Fibroblast of lung (primary cell): ENCODE data around the gene SLC22A1. TPM values are rescaled to one million over a fixed set of nuclear protein-coding genes. Genes with fewer than 3 reads are reported as not detected.

Experiments
- DNase-seq, 2 donors: peaks; one replicate each; pipeline versions ENCODE4 v3.0.0 to v3.0.0-alpha.2; 2010; ENCODE audit warnings: low read depth in 2 of 2
- H2AFZ ChIP-seq: 2 replicates; pipeline ENCODE4 v1.5.1; 2012; ENCODE audit warnings: low read length, control low read depth, inconsistent platforms
- H3K27ac ChIP-seq: 2 replicates; pipeline ENCODE4 v1.5.1; 2011; ENCODE audit warnings: low read length, control low read depth; ENCODE audit not compliant: insufficient read depth
- H3K27me3 ChIP-seq: 2 replicates; pipeline ENCODE4 v1.5.1; 2011; ENCODE audit warnings: mild to moderate bottlenecking, low read length; ENCODE audit not compliant: control insufficient read depth, insufficient read depth
- H3K36me3 ChIP-seq: 2 replicates; pipeline ENCODE4 v1.5.1; 2011; ENCODE audit warnings: low read length; ENCODE audit not compliant: control insufficient read depth, insufficient read depth
- H3K4me1 ChIP-seq: 2 replicates; pipeline ENCODE4 v1.5.1; 2011; ENCODE audit warnings: low read length; ENCODE audit not compliant: control insufficient read depth, insufficient read depth; ENCODE audit errors: extremely low read depth
- H3K4me2 ChIP-seq: 2 replicates; pipeline ENCODE4 v1.5.1; 2011; ENCODE audit warnings: low read length, control low read depth; ENCODE audit not compliant: insufficient read depth; ENCODE audit errors: extremely low read depth
- H3K4me3 ChIP-seq, 4 experiments: fragments of 200-600 bp in 1 of 4; sonication (generic) in 1 of 4; replicated peaks in 1 of 4; 2 replicates each; pipeline ENCODE4 v1.5.1; 2011 to 2016; ENCODE audit warnings: low read length in 4 of 4, low read depth in 3 of 4, mild to moderate bottlenecking in 3 of 4, control low read depth in 2 of 4, inconsistent platforms in 1 of 4, mixed read lengths in 1 of 4; ENCODE audit not compliant: insufficient read depth in 1 of 4; ENCODE audit errors: control extremely low read depth in 1 of 4
- H3K79me2 ChIP-seq: 2 replicates; pipeline ENCODE4 v1.5.1; 2012; ENCODE audit warnings: mild to moderate bottlenecking, low read length, inconsistent platforms; ENCODE audit not compliant: control insufficient read depth, insufficient read depth
- H3K9ac ChIP-seq: 2 replicates; pipeline ENCODE4 v1.5.1; 2011; ENCODE audit warnings: mild to moderate bottlenecking, low read length, control low read depth; ENCODE audit not compliant: insufficient read depth
- H3K9me3 ChIP-seq: 2 replicates; pipeline ENCODE4 v1.5.1; 2012; ENCODE audit warnings: low read depth, low read length; ENCODE audit not compliant: control insufficient read depth, insufficient read depth
- H4K20me1 ChIP-seq: 2 replicates; pipeline ENCODE4 v1.5.1; 2011; ENCODE audit warnings: low read length; ENCODE audit not compliant: control insufficient read depth, insufficient read depth; ENCODE audit errors: extremely low read depth
- EZH2 ChIP-seq: IDR thresholded peaks from 2 replicates; pipeline ENCODE4 v1.5.1; 2012; ENCODE audit warnings: low read length, control low read depth, mild to moderate bottlenecking; ENCODE audit errors: missing control alignments
- polyA plus RNA-seq, 2 donors: library from polyadenylated mRNA; depleted of rRNA in 1 of 2; stranded (reverse) in 1 of 2; unstranded in 1 of 2; fragments of >200 nt; gene quantifications; 2 replicates each; pipeline ENCODE4 v1.2.1, GENCODE V29; 2011 to 2012; ENCODE audit warnings: missing spikeins in 1 of 2
- total RNA-seq: library from RNA; depleted of rRNA; stranded (reverse); fragments of >200 nt; gene quantifications from 2 replicates; pipeline ENCODE4 v1.2.1, GENCODE V29; 2014
- TF ChIP-seq, protein P1 (sequence below), 2 donors: IDR thresholded peaks in 1 of 2; conservative IDR thresholded peaks in 1 of 2; 1 replicate in 1 of 2; 2 replicates in 1 of 2; pipeline ENCODE4 v1.5.1; 2011 to 2012; ENCODE audit warnings: low read length in 2 of 2, control low read depth in 1 of 2, inconsistent platforms in 1 of 2, low read depth in 1 of 2, mild to moderate bottlenecking in 1 of 2

Gene SLC22A1
- total and polyA plus RNA-seq, 2 donors (not counting 1 experiment from before 2014, with no cell fraction given) = 0.06 to 0.50 TPM

DNA sequence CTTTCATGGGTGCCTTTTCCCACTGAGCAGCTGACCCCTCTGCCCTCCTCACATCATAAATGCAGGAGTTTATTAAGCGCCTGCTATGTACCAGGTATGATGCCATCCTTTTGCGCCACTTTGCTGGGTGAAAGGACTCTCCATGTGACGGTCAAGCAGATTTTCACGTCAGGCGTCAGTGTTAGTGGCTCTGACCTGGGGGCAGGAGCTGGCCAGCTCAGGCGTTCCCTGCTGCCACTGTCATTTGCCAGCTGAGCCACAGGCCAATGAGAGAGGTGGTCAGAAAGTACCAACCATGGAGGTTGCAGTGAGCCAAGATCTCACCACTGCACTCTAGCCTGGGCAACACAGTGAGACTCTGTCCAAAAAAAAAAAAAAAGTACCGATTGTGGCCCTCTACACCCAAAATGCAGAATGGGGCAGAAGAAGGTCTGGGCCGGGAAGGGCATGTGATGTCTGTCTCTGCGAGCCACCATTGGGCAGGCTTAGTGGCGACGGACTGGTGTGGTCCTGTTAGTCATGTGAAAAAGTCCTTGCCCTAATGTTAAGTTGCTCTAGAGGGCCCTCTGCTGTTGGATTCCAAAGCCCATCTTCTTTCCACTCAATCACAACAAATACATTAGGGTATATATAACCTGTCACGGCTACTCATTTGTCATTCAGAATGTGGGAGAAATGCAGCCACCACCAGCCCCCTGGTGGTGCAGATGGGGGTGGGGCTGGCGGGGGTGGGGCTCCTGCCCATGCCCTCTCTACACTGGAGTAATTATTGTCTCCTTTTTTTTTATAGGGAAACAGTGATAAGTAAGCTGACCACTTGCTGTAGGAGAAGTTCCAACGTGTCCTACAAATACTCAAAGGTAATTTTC lies 18.4 kb upstream of the SLC22A1 start:
- H3K4me2 ChIP-seq = no peak overlapping the region
- peak; percentile 8 to 21 for DNase-seq
- H3K9ac ChIP-seq = no peak overlapping the region
- H3K4me1 ChIP-seq = no peaks in the 10 kb centered on the region
- no peak overlapping the region for H3K27ac ChIP-seq
- peaks cover 24% of the 10 kb centered on the region for H3K36me3 ChIP-seq
- no peaks in the 10 kb centered on the region for H3K27me3 ChIP-seq
- no peaks in the 10 kb centered on the region for H3K79me2 ChIP-seq
- H4K20me1 ChIP-seq = no peaks in the 10 kb centered on the region
- H2AFZ ChIP-seq = no peak overlapping the region
- H3K4me3 ChIP-seq = no peak overlapping the region
- no peak for TF ChIP-seq EZH2
- TF ChIP-seq, protein P1, sequence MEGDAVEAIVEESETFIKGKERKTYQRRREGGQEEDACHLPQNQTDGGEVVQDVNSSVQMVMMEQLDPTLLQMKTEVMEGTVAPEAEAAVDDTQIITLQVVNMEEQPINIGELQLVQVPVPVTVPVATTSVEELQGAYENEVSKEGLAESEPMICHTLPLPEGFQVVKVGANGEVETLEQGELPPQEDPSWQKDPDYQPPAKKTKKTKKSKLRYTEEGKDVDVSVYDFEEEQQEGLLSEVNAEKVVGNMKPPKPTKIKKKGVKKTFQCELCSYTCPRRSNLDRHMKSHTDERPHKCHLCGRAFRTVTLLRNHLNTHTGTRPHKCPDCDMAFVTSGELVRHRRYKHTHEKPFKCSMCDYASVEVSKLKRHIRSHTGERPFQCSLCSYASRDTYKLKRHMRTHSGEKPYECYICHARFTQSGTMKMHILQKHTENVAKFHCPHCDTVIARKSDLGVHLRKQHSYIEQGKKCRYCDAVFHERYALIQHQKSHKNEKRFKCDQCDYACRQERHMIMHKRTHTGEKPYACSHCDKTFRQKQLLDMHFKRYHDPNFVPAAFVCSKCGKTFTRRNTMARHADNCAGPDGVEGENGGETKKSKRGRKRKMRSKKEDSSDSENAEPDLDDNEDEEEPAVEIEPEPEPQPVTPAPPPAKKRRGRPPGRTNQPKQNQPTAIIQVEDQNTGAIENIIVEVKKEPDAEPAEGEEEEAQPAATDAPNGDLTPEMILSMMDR (conservative IDR thresholded peaks at IDR 0.05 in 1 of 2, IDR thresholded peaks at IDR 0.05 in 1 of 2; ENCODE audit: low read depth in 1 of 2, low read length in 2 of 2) = peak; percentile 26 to 44
- no peaks in the 10 kb centered on the region for H3K9me3 ChIP-seq

DNA sequence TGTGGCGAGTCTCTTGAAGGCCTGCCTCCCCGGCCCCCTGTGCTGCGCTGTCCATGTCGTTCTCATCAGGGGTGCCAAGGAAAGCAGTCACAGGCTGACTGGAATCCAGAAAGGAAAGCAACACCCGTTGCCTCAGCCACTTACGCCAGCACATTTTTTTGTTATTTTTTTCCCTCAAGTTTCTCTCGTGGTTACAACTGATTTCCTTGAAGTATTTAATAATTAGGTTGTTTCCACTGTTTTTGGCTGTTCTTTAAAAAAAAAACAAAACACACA lies 17.9 kb upstream of the SLC22A1 start:
- no peak overlapping the region for H3K27ac ChIP-seq
- H4K20me1 ChIP-seq = no peaks in the 10 kb centered on the region
- TF ChIP-seq, protein P1 (conservative IDR thresholded peaks at IDR 0.05 in 1 of 2, IDR thresholded peaks at IDR 0.05 in 1 of 2; ENCODE audit: low read depth in 1 of 2, low read length in 2 of 2) = no peak
- TF ChIP-seq EZH2 = no peak
- no peak overlapping the region for H2AFZ ChIP-seq
- no peaks in the 10 kb centered on the region for H3K27me3 ChIP-seq
- H3K9ac ChIP-seq = no peak overlapping the region
- H3K4me2 ChIP-seq = no peak overlapping the region
- no peaks in the 10 kb centered on the region for H3K9me3 ChIP-seq
- peaks cover 25% of the 10 kb centered on the region for H3K36me3 ChIP-seq
- no peak overlapping the region for H3K4me3 ChIP-seq
- no peaks in the 10 kb centered on the region for H3K4me1 ChIP-seq
- no peaks in the 10 kb centered on the region for H3K79me2 ChIP-seq
- DNase-seq = no peak

DNA sequence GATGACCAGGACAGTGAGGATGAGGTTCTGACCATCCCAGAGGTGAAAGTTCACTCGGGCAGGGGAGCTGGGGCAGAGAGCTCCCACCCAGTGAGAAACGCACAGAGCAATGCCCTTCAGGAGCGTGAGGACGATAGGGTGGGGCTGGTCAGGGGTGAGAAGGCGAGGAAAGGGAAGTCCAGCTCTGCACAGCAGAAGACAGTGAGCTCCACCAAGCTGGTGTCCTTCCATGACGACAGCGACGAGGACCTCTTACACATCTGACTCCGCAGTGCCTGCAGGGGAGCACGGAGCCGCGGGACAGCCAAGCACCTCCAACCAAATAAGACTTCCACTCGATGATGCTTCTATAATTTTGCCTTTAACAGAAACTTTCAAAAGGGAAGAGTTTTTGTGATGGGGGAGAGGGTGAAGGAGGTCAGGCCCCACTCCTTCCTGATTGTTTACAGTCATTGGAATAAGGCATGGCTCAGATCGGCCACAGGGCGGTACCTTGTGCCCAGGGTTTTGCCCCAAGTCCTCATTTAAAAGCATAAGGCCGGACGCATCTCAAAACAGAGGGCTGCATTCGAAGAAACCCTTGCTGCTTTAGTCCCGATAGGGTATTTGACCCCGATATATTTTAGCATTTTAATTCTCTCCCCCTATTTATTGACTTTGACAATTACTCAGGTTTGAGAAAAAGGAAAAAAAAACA lies 16.6 kb upstream of the SLC22A1 start:
- peaks cover 27% of the 10 kb centered on the region for H3K36me3 ChIP-seq
- H2AFZ ChIP-seq = no peak overlapping the region
- H3K4me1 ChIP-seq = no peaks in the 10 kb centered on the region
- no peak overlapping the region for H3K4me2 ChIP-seq
- H3K4me3 ChIP-seq = no peak overlapping the region
- no peak overlapping the region for H3K27ac ChIP-seq
- TF ChIP-seq, protein P1 (conservative IDR thresholded peaks at IDR 0.05 in 1 of 2, IDR thresholded peaks at IDR 0.05 in 1 of 2; ENCODE audit: low read depth in 1 of 2, low read length in 2 of 2) = no peak
- TF ChIP-seq EZH2 = no peak
- H3K9ac ChIP-seq = no peak overlapping the region
- DNase-seq = no peak
- no peaks in the 10 kb centered on the region for H3K79me2 ChIP-seq
- no peaks in the 10 kb centered on the region for H3K27me3 ChIP-seq
- H3K9me3 ChIP-seq = no peaks in the 10 kb centered on the region
- no peaks in the 10 kb centered on the region for H4K20me1 ChIP-seq
